ENCODE measurements around the gene DLL3.

DLL3 gene

GRCh38 chr19:39480337-39481228 is 18.2 kb upstream of the DLL3 start, which contains the start of gene TIMM50 (continued):
- TF ChIP-seq CTCF (tag by site-specific recombination; IDR thresholded peaks at IDR 0.05) (peak; percentile 96), PBX3 (CRISPR knock-in tag; IDR thresholded peaks at IDR 0.05) (peak; percentile 45; the same call in 1 of the 2 replicates), ZBTB48 (tag by site-specific recombination; IDR thresholded peaks at IDR 0.05) (peak; percentile 95), ZNF398 (tag by site-specific recombination; IDR thresholded peaks at IDR 0.05) (no peak), INSM2 (tag by site-specific recombination; IDR thresholded peaks at IDR 0.05) (no peak), ZNF677 (tag by site-specific recombination; IDR thresholded peaks at IDR 0.05) (no peak; the same call in 1 of the 2 replicates), ZNF146 (tag by site-specific recombination; IDR thresholded peaks at IDR 0.05) (0 out of 2 replicates have a peak, but pooled peaks have one; percentile 8), ZBTB11 (tag by site-specific recombination; conservative IDR thresholded peaks at IDR 0.05; ENCODE audit: low read depth) (no peak; the same call in none of the 2 replicates), ZNF26 (tag by site-specific recombination; IDR thresholded peaks at IDR 0.05) (no peak), ZNF747 (tag by site-specific recombination; IDR thresholded peaks at IDR 0.05) (no peak), MZF1 (tag by site-specific recombination; IDR thresholded peaks at IDR 0.05; ENCODE audit: borderline replicate concordance) (peak; percentile 45), ZBTB21 (tag by site-specific recombination; IDR thresholded peaks at IDR 0.05) (0 out of 2 replicates have a peak, but pooled peaks have one; percentile 50), ZNF544 (tag by site-specific recombination; IDR thresholded peaks at IDR 0.05) (no peak), ZNF549 (tag by site-specific recombination; IDR thresholded peaks at IDR 0.05) (no peak), ZNF140 (tag by site-specific recombination; IDR thresholded peaks at IDR 0.05) (no peak), SP7 (tag by site-specific recombination; IDR thresholded peaks at IDR 0.05) (peak; percentile 90), ZNF555 (tag by site-specific recombination; conservative IDR thresholded peaks at IDR 0.05) (no peak), ZNF580 (tag by site-specific recombination; IDR thresholded peaks at IDR 0.05) (peak; percentile 64), ZNF777 (tag by site-specific recombination; IDR thresholded peaks at IDR 0.05; ENCODE audit: borderline replicate concordance) (no peak), ZSCAN16 (tag by site-specific recombination; IDR thresholded peaks at IDR 0.05) (no peak; the same call in none of the 2 replicates), ZNF48 (tag by site-specific recombination; IDR thresholded peaks at IDR 0.05) (no peak), MYNN (tag by site-specific recombination; IDR thresholded peaks at IDR 0.05; ENCODE audit: borderline replicate concordance) (no peak), BCL11A (tag by site-specific recombination; IDR thresholded peaks at IDR 0.05; ENCODE audit: low read depth) (0 out of 2 replicates have a peak, but pooled peaks have one; percentile 63), ZNF561 (tag by site-specific recombination; IDR thresholded peaks at IDR 0.05; ENCODE audit: borderline replicate concordance) (peak; percentile 96), ZNF664 (tag by site-specific recombination; IDR thresholded peaks at IDR 0.05) (no peak; the same call in 1 of the 2 replicates), ZNF2 (tag by site-specific recombination; IDR thresholded peaks at IDR 0.05) (peak; percentile 64), ZNF621 (tag by site-specific recombination; IDR thresholded peaks at IDR 0.05) (no peak)
